Germinal center (tissue), 1 donor: Measurements from ENCODE around the gene GNAO1.

Source experiments
- DNase-seq: peaks from one replicate; pipeline ENCODE4 v3.0.0; 2012; ENCODE audit warnings: mixed read lengths, low spot score

GNAO1 gene

DNA sequence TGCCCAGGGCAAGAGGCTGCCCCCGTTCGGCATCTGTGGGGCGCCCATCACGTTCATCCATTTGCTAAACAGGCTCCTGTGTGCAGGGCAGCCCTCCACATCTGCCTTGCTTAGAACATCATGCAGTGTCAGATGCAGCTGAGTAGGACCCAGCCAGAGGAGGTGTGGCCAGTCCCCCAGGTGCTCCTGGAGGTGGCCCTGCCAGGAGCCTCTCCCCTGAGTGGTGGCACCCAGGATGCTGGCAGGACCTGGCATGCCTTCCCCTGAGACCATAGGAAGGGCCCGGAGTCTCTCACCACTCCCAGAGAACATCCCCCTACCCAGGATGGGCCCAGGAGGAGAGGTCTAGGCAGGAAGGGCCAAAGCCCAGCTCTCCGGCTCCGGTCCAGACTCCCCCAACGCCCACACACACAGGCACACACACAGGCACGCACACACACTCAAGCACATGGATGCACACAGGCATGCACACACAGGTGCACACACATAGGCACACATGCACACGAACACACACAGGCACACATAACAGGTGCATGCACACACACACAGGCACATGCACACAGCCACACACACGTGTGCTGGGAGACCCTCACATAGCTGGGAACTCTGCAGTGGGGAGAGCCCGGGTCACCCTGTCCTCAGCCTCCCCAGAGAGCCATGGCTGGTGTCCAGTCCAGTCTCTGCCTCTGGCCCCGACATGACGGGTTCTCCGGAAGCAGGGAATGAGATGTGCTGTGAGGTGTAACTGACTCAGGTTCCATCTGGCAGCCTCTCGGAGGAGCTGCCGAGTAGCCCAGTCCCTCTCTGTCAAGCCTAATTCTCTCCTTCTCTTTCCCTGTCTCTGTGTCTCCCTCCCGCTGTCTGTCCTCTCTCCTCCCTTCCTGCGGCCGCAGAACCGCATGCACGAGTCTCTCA is 159.5 kb downstream of the GNAO1 start:
- no peak for DNase-seq

- DNase-seq = no peak
Observed at GRCh38 chr16:56351481-56351880, 160.2 kb downstream of the GNAO1 start.

DNA sequence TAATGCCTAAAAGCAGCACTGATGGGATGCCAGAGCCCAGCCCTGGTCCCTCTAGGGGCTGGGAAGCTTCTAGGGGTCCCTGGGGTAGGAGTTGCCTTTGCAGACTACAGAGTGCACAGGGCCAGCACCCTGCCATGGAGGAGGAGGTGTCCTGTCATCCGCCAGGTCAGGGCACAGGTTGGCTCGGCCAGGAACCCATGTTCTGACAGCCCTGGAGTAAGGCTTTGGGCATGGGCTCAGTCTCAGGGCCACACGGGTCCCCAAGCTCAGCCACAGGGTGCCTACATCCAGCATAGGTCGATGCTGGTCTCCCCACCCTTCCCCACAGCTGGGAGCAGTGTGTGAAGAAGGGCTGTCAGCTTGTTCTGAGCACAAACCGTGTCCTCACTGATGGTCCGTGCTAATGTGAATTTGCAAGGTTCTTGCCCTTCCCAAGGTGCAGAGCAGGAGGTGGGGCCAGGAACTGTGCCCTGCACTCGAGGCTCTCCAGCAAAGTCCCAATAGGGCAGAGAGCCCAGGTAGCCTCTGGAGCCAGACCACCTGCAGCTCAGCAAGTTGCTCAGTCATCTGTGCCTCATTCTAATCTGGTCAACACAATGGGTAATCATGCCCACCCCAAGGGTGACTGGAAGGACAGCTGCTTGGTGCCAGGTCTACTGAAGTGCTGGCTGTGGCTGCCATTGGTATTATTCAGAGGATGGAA is 161.2 kb downstream of the GNAO1 start:
- no peak for DNase-seq

DNA sequence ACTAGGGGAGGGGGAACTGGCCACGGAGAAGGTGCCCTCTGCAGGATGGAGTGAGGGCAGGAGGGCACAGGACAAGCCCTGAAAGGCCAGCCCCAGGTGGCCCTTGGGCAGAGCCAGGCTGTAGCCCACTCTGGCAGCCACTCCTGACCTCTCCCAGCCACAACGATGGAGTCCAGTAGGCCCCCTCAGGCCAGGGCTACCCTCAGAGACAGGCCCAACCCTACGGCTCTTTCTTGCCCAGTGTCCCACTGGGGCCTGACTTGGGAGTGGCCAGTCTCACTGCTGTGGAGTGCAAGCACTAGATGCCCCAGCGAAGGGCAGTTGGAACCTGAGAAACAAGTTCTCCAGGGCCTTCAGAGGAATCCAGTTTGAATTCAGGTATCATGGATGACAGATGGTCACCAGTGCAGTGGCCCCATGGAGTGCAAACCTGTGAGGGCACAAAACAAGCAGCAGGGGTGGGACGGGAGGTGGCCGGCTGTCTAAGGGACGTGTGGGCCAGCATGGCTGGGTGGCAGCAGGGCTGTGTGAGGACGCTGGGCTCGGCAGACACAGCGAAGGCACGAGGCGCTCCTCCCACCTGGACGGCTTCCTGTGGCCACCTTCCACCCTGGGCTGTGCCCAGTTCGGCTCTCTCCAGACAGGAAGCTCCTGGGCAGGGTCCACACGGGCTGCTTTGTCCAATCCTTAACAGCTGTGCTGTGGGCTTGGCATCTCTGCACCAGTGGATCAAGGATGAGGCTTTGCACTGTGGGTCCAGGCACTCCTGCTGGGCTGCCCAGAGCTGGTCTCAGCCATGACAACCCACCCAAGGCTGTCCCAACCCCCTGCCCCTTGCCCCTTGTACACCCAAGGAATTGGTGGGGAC is 162.0 kb downstream of the GNAO1 start:
- DNase-seq = no peak

- DNase-seq = no peak
Observed at GRCh38 chr16:56354016-56354415, 162.7 kb downstream of the GNAO1 start.

- no peak for DNase-seq
Observed at GRCh38 chr16:56354746-56355145, 163.5 kb downstream of the GNAO1 start.

DNA sequence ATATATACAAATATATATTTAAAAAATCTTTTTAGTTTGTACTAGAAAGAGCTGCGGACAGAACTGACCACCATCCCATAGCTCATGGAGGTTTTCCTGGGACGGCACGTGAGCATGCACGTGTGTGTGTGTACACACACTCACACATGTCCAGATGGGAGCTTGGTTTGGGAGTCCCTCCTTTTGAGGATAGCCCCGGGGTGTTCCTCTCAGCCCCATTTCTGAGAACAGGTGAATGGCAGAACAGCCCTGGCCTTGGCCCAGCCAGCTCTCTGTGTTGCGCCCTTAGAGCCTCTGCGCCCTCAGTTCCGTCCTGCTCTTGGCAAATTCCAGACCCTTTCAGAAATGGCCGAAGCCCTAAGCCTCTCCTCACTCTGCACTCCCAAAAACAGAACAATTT is 163.9 kb downstream of the GNAO1 start:
- no peak for DNase-seq

DNA sequence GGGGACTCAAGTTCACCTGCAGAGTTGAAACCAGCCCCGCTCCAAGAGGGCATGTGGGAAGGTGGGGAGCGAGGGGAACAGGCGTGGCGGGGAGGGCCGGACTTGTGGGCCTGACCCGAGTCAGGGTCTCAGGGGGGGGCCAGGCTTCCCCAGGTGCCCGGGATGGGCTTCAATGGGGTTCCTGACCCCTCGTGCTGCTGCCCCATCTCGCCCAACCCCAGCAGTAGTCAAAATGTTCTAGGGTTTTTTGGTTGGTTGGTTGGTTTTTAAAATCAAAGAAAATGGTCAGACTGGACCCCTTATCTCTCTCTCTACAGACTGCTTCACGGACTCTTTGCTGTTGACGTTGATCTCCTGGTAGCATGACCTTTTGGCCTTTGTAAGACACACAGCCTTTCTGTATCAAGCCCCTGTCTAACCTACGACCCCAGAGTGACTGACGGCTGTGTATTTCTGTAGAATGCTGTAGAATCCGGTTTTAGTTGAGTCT is 164.5 kb downstream of the GNAO1 start:
- no peak for DNase-seq

GRCh38 chr16:56356276-56357240 is 165.3 kb downstream of the GNAO1 start:
- DNase-seq = peak; percentile 86

DNA sequence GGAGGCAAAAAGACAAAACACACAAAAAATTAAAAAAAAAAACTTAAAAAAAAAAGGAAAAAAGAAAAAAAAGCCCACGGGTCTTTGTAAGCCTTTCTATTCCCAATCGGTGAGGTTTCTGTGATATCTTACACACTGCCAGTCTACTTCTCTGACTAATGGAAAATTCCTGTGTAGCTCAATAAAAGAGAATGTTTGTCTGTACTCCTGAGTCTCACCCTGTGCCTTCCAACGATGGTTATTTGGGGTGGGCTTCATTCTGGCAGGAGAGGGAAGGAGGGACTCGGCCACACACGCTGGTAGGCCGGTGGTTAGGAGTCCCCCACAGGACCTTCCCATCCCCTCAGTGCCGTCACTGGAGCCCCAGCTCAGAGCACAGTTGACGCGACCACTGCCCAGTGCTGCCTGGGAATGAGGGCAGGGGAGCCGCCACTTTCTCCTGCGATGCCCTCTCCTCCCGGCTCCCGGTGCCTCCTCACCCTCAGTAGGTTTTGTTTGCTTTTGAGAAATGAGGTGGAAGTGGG is 166.0 kb downstream of the GNAO1 start:
- DNase-seq = peak; percentile 36

- peak; percentile 58 for DNase-seq
Observed at GRCh38 chr16:56357765-56358322, 166.6 kb downstream of the GNAO1 start.

- DNase-seq = no peak
Observed at GRCh38 chr16:56360117-56361008, 169.1 kb downstream of the GNAO1 start.

GRCh38 chr16:56362057-56362655 is 170.9 kb downstream of the GNAO1 start:
- DNase-seq = no peak

DNA sequence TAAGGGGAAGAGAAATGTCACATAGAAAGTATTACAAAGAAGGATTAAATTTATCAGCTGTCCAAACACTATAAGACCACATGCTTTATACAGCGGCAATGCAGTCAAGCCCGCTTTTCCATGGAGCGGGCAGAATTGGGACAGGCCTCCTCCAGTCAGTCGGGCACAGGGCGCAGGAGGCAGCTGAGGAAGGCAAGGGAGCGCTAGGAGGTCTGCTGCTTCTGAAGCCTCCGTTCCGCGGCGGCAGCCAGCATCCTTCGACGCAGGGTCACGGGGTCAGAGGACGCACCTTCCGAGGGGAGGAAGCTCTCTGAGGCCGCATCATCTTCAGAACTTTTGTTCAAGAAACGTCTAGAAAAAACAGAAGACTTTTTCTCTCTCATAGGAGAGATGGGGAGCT is 171.4 kb downstream of the GNAO1 start:
- DNase-seq = no peak

DNA sequence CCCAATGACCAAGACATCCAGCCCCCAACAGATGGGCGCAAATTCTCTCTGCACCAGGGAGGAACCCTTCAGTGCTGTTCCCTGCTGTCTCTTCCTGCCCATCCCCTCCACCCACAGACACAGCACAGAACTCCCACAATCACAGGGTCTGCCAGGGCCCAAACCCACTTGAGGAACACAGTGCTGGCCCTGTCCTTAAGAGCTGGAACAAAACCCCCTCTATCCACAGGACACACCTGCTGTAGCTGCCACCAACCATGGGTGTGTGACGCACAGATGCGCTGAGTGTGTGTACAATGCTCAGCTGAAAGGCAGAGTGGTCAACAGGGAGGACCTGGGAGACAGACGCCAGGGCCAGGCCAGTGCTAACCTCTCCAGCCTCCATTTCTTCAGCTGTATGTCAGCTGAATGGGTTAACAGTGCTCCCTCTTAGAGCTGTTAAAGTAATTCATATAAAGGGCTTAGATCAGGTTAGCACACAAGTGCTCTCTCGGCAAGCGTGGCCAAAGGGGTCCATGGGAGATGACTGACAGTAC is 172.0 kb downstream of the GNAO1 start:
- no peak for DNase-seq

- DNase-seq = no peak
Observed at GRCh38 chr16:56363781-56364565, 172.7 kb downstream of the GNAO1 start.

DNA sequence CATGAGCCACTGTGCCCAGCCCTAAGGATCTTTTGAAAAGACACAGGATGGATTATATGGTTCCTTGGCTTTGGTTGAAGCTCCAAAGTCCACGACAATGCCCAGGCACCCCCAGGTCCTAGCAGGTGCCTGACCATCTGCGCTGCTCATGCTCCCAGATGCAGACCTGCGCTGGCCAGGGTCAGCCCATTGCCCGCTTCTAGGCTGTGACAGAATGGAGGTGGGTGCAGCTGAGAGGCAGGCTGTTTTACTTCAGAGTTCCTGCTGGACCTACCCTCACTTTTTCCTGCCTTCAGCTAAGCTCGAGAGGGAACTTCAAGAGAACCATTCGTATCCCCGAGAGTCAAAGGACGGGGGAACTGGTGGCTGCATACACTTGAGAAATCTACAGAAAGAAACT is 173.6 kb downstream of the GNAO1 start:
- no peak for DNase-seq

DNA sequence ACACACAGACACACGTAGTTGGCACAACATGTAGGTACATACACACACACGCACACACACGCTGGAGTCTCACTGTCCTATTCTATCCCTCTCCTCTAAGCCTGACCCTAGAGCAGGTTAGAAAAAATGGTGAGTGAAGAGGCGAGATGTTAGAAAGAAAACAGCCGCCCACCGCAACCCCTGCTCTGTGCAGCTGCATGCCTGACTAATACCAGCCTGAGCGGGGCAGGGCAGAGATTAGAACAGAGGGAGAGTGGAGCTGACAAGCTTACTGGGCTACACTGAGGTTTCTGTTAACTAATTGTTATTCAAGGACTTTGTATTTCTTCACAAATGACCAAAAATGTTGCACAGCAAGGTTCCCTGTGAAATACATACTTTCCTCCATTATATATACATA is 174.3 kb downstream of the GNAO1 start:
- DNase-seq = no peak
